HG03521 (cell line): ENCODE data around the gene FAM25A.
"Not testable (repeated sequence)": the region's sequence is repeated elsewhere in the genome, so short reads cannot be mapped to it uniquely, and the experiment has no call there.

Experiments used
- ATAC-seq: cut with Tn5 transposase; IDR thresholded peaks from one replicate; pipeline ENCODE4 v1.9.1; 2021; ENCODE audit warnings: mild to moderate bottlenecking, moderate library complexity; ENCODE audit not compliant: unreplicated experiment

The FAM25A gene

GRCh38 chr10:87009134-87009696 is 10.9 kb upstream of the FAM25A start:
- ATAC-seq, result not testable (repeated sequence)

- not testable (repeated sequence) for ATAC-seq
These were observed 6.6 kb upstream of the FAM25A start for GRCh38 chr10:87013528-87013927.

GRCh38 chr10:87014986-87015716 is 4.9 kb upstream of the FAM25A start:
- not testable (repeated sequence) for ATAC-seq

- not testable (repeated sequence) for ATAC-seq
These were observed 2.0 kb upstream of the FAM25A start for GRCh38 chr10:87018127-87018526.

GRCh38 chr10:87019066-87019465 is 1.0 kb upstream of the FAM25A start:
- not testable (repeated sequence) for ATAC-seq

GRCh38 chr10:87019504-87019903 is 590 bp upstream of the FAM25A start:
- not testable (repeated sequence) for ATAC-seq

- ATAC-seq, result not testable (repeated sequence)
These were observed 5.3 kb downstream of the FAM25A start for GRCh38 chr10:87025285-87025958.

- ATAC-seq, result not testable (repeated sequence)
These were observed 6.8 kb downstream of the FAM25A start for GRCh38 chr10:87026747-87027508.

- ATAC-seq, result not testable (repeated sequence)
These were observed 10.3 kb downstream of the FAM25A start for GRCh38 chr10:87030419-87030818.

GRCh38 chr10:87030912-87031635 is 11.0 kb downstream of the FAM25A start:
- no peak for ATAC-seq

GRCh38 chr10:87036623-87037022 is 16.5 kb downstream of the FAM25A start:
- no peak for ATAC-seq

- ATAC-seq, result no peak
These were observed 18.2 kb downstream of the FAM25A start for GRCh38 chr10:87038286-87038717.

- ATAC-seq, result no peak
These were observed 18.7 kb downstream of the FAM25A start for GRCh38 chr10:87038786-87039185.

- not testable (repeated sequence) for ATAC-seq
These were observed 23.5 kb downstream of the FAM25A start for GRCh38 chr10:87043579-87043978.

GRCh38 chr10:87045434-87045938 is 25.4 kb downstream of the FAM25A start:
- ATAC-seq, result no peak

- ATAC-seq, result no peak
These were observed 33.0 kb downstream of the FAM25A start for GRCh38 chr10:87053111-87053510.

- ATAC-seq, result no peak
These were observed 33.6 kb downstream of the FAM25A start for GRCh38 chr10:87053577-87054181.

GRCh38 chr10:87054373-87055295 is 34.5 kb downstream of the FAM25A start:
- ATAC-seq, result no peak

- no peak for ATAC-seq
These were observed 38.1 kb downstream of the FAM25A start for GRCh38 chr10:87058171-87058570.
